OCI-LY3 (cell line): ENCODE measurements around the gene ADAP1.

Experiments
- H2AFZ ChIP-seq: fragments of 200-600, 300-600 bp; shearing (Covaris generic); 2 replicates; pipeline ENCODE4 v1.6.0; 2014; ENCODE audit warnings: antibody characterized with exemption, low read depth, low read length
- H3K27ac ChIP-seq: fragments of 200-600, 300-600 bp; sonication (generic); 2 replicates; pipeline ENCODE4 v1.5.1; 2014; ENCODE audit warnings: mild to moderate bottlenecking, low read length, moderate library complexity, mixed read lengths
- H3K27me3 ChIP-seq: fragments of 200-600, 300-600 bp; sonication (generic); 2 replicates; pipeline ENCODE4 v1.6.1; 2014; ENCODE audit warnings: low read depth, low read length, mixed read lengths
- H3K36me3 ChIP-seq: fragments of 200-600, 300-600 bp; sonication (generic); replicated peaks from 2 replicates; pipeline ENCODE3; 2014; ENCODE audit warnings: low read depth, low read length, mixed read lengths
- H3K4me1 ChIP-seq: fragments of 300-600, 200-600 bp; sonication (generic); 2 replicates; pipeline ENCODE4 v1.6.1; 2014; ENCODE audit warnings: low read length, mixed read lengths
- H3K4me2 ChIP-seq: fragments of 200-600, 300-600 bp; sonication (generic); 2 replicates; pipeline ENCODE4 v1.6.1; 2014; ENCODE audit warnings: low read length, mixed read lengths
- H3K4me3 ChIP-seq: fragments of 300-600, 200-600 bp; sonication (generic); 2 replicates; pipeline ENCODE4 v1.5.1; 2014; ENCODE audit warnings: antibody characterized with exemption, mild to moderate bottlenecking, low read length, moderate library complexity
- H3K79me2 ChIP-seq: fragments of 300-600, 200-600 bp; shearing (Covaris generic); 2 replicates; pipeline ENCODE4 v1.6.1; 2014; ENCODE audit warnings: mild to moderate bottlenecking, low read length, mixed read lengths
- H3K9ac ChIP-seq: fragments of 300-600, 200-600 bp; shearing (Covaris generic); 2 replicates; pipeline ENCODE4 v1.6.0; 2014; ENCODE audit warnings: mild to moderate bottlenecking, low read length, moderate library complexity
- H3K9me3 ChIP-seq: fragments of 200-600, 300-600 bp; shearing (Covaris generic); 2 replicates; pipeline ENCODE4 v1.6.1; 2014; ENCODE audit warnings: low read length, mixed read lengths; ENCODE audit not compliant: insufficient read depth
- H4K20me1 ChIP-seq: fragments of 200-600, 300-600 bp; sonication (generic); 2 replicates; pipeline ENCODE4 v1.6.1; 2016; ENCODE audit warnings: low read length, mixed read lengths; ENCODE audit not compliant: insufficient read depth
- CTCF ChIP-seq: fragments of 200-600, 300-600 bp; sonication (generic); IDR thresholded peaks from 2 replicates; pipeline ENCODE4 v1.5.1; 2014; ENCODE audit warnings: antibody characterized with exemption, low read length, low read depth
- EZH2phosphoT487 ChIP-seq: fragments of 200-600 bp; shearing (Covaris generic); IDR thresholded peaks from 2 replicates; pipeline ENCODE4 v1.6.1; 2018; ENCODE audit warnings: antibody characterized with exemption, mixed run types, low read depth

Gene ADAP1

GRCh38 chr7:889391-889790, 65.1 kb downstream of the ADAP1 start:
- Histone ChIP-seq H3K4me1 (no peaks in the 10 kb centered on the region), H3K4me2 (no peak overlapping the region), H3K27ac (no peak overlapping the region), H3K36me3 (peaks cover 25% of the 10 kb centered on the region), H2AFZ (no peak overlapping the region), H3K27me3 (no peaks in the 10 kb centered on the region), H3K9ac (no peak overlapping the region), H3K4me3 (no peak overlapping the region), H4K20me1 (no peaks in the 10 kb centered on the region), H3K79me2 (peaks cover 20% of the 10 kb centered on the region), H3K9me3 (no peaks in the 10 kb centered on the region)
- TF ChIP-seq EZH2phosphoT487 (no peak), CTCF (no peak)

- Histone ChIP-seq H3K4me2 (no peak overlapping the region), H3K36me3 (peaks cover 25% of the 10 kb centered on the region), H3K9me3 (no peaks in the 10 kb centered on the region), H3K4me1 (no peaks in the 10 kb centered on the region), H2AFZ (no peak overlapping the region), H4K20me1 (no peaks in the 10 kb centered on the region; the same call in 1 of the 2 replicates), H3K79me2 (peaks cover 24% of the 10 kb centered on the region), H3K4me3 (no peak overlapping the region), H3K9ac (no peak overlapping the region), H3K27me3 (no peaks in the 10 kb centered on the region), H3K27ac (no peak overlapping the region)
- no peak for TF ChIP-seq EZH2phosphoT487
Observed at GRCh38 chr7:889025-889390, 65.5 kb downstream of the ADAP1 start.

- peaks cover 30% of the 10 kb centered on the region for H3K79me2 ChIP-seq
- no peak overlapping the region for H3K4me2 ChIP-seq
- no peak overlapping the region for H3K27ac ChIP-seq
Observed at GRCh38 chr7:888081-889024, 66.1 kb downstream of the ADAP1 start.

GRCh38 chr7:887488-887820, 67.0 kb downstream of the ADAP1 start:
- Histone ChIP-seq H3K36me3 (peaks cover 22% of the 10 kb centered on the region), H2AFZ (no peak overlapping the region), H3K4me2 (no peak overlapping the region), H3K27ac (no peak overlapping the region), H3K4me3 (no peak overlapping the region), H3K9me3 (no peaks in the 10 kb centered on the region), H3K79me2 (peaks cover 39% of the 10 kb centered on the region), H3K4me1 (no peaks in the 10 kb centered on the region), H3K9ac (no peak overlapping the region), H3K27me3 (no peaks in the 10 kb centered on the region), H4K20me1 (peaks cover 9% of the 10 kb centered on the region)
- TF ChIP-seq CTCF, result no peak
- no peak for TF ChIP-seq EZH2phosphoT487

More at GRCh38 chr7:888081-889024, 66.1 kb downstream of the ADAP1 start:
- Histone ChIP-seq H3K9ac (no peak overlapping the region), H3K9me3 (no peaks in the 10 kb centered on the region), H2AFZ (no peak overlapping the region), H3K36me3 (peaks cover 22% of the 10 kb centered on the region), H4K20me1 (peaks cover 2% of the 10 kb centered on the region), H3K4me1 (no peaks in the 10 kb centered on the region), H3K4me3 (no peak overlapping the region), H3K27me3 (no peaks in the 10 kb centered on the region)
- TF ChIP-seq EZH2phosphoT487 (no peak), CTCF (no peak)
